ENCODE measurements around the gene ITGB4. TPM values are rescaled to one million over a fixed set of nuclear protein-coding genes. Genes with fewer than 3 reads are reported as not detected.

The ITGB4 gene
- total and polyA plus RNA-seq, 2 of the 13 experiments (the other 11 are each of a cell fraction or from before 2014, with no cell fraction given): 6.9 to 14.5 TPM

DNA sequence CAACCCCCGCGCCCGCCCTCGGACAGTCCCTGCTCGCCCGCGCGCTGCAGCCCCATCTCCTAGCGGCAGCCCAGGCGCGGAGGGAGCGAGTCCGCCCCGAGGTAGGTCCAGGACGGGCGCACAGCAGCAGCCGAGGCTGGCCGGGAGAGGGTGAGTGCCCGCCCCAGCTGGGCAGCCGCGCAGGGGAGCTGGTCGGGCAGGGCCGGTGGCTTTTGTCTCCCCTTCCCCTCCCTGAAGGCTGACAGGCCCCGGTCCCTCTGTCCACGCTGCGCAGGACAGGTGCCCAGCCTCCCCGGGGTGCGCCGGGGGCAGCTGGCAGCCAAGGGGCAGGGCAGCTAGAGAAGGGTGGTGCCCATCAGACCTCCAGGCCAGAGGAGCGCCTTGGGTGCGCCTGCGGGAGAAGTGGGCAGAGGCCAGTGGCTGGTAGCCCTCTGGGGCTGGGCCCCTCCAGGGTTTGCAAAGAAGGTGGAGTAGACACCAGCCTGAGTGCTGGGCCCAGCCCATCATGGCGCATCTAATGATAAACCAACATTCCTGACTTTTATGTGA lies 278 bp downstream of the ITGB4 start:
- in situ Hi-C loops (cut with HindIII; ENCODE audit: extremely low pct_ligation_motif_present, low pct_unique_long_range_greater_than_20kb) (no loop called here), intact Hi-C loops (cut with micrococcal nuclease; ENCODE audit: unreplicated experiment) (no loop called here)
- BruUV-seq (replicated peaks): no TSS peak
- peaks cover 8 to 44% of the 10 kb centered on the region in 2 experiments; a peak in 3 of 5 replicates for H3K27me3 ChIP-seq (ENCODE audit: control insufficient read depth in 1 of 2, insufficient read depth in 2 of 2, low read length in 2 of 2)
- 0 out of 2 replicates have a peak overlapping the region, but pooled peaks have one; percentile 19 for H3K9ac ChIP-seq (ENCODE audit: insufficient read depth, low read depth, low read length)
- no peaks in the 10 kb centered on the region for H3K9me3 ChIP-seq (ENCODE audit: low read length)
- POLR2A ChIA-PET: interaction anchor here (0.7 to 1.9 kb wide), 9 partner anchors 8 to 110 kb away, joined by 3 to 7 read pairs (median 4); partner anchors contain the start of genes GALK1, RECQL5 and SAP30BP
- H2AFZ ChIP-seq (ENCODE audit: low read length): no peak overlapping the region
- no peak for DNase-seq (ENCODE audit: low spot score)
- H3K27ac ChIP-seq (ENCODE audit: extremely low read length, insufficient read depth, low read length): no peak overlapping the region
- 33% methylated on average over 2 of the region's 33 CpGs for WGBS (ENCODE audit: low lambda C conversion rate)
- no peaks in the 10 kb centered on the region for H3K36me3 ChIP-seq (replicated peaks in 1 of 2; ENCODE audit: control insufficient read depth in 1 of 2, insufficient read depth in 2 of 2, low read length in 2 of 2)
- CTCF ChIA-PET (ENCODE audit: low intra/inter-chr PET ratio, low total read pairs): no interaction called here
- H3K4me2 ChIP-seq (ENCODE audit: low read depth, low read length): peak overlapping the region; percentile 98
- H4K20me1 ChIP-seq (ENCODE audit: insufficient read depth, low read length): no peaks in the 10 kb centered on the region
- ATAC-seq: peak; percentile 76
- no peaks in the 10 kb centered on the region for H3K79me2 ChIP-seq (ENCODE audit: insufficient read depth, low read length)
- peaks cover 32% of the 10 kb centered on the region for H3K4me1 ChIP-seq (ENCODE audit: insufficient read depth, low read length)
- H3K4me3 ChIP-seq (replicated peaks in 1 of 3; ENCODE audit: insufficient read depth in 1 of 3, low read depth in 2 of 3, low read length in 3 of 3): peak overlapping the region; percentile 43 to 87 (median 72); a peak in 5 of 6 replicates
- no peak for FAIRE-seq
- TF ChIP-seq TBX2 (CRISPR knock-in tag; IDR thresholded peaks at IDR 0.05; ENCODE audit: borderline replicate concordance) (peak; percentile 23; the same call in 1 of the 2 replicates), HMG20B (CRISPR knock-in tag; conservative IDR thresholded peaks at IDR 0.05) (no peak), AHR (CRISPR knock-in tag; IDR thresholded peaks at IDR 0.05) (0 out of 2 replicates have a peak, but pooled peaks have one; percentile 16), ZFX (CRISPR knock-in tag; IDR thresholded peaks at IDR 0.05; ENCODE audit: low read depth) (no peak), PHF8 (CRISPR knock-in tag; IDR thresholded peaks at IDR 0.05) (peak; percentile 5; the same call in 1 of the 2 replicates), ZNF652 (CRISPR knock-in tag; IDR thresholded peaks at IDR 0.05; ENCODE audit: borderline replicate concordance, low read depth) (no peak), STAT5B (CRISPR knock-in tag; IDR thresholded peaks at IDR 0.05) (no peak), ESRRA (CRISPR knock-in tag; IDR thresholded peaks at IDR 0.05; ENCODE audit: low read depth) (0 out of 2 replicates have a peak, but pooled peaks have one; percentile 31), KDM5B (CRISPR knock-in tag; IDR thresholded peaks at IDR 0.05; ENCODE audit: borderline replicate concordance) (peak; percentile 9; the same call in 1 of the 2 replicates), HIVEP1 (CRISPR knock-in tag; IDR thresholded peaks at IDR 0.05) (0 out of 2 replicates have a peak, but pooled peaks have one; percentile 24), ZNF354B (CRISPR knock-in tag; IDR thresholded peaks at IDR 0.05) (no peak)
- TF ChIP-seq, protein P1, sequence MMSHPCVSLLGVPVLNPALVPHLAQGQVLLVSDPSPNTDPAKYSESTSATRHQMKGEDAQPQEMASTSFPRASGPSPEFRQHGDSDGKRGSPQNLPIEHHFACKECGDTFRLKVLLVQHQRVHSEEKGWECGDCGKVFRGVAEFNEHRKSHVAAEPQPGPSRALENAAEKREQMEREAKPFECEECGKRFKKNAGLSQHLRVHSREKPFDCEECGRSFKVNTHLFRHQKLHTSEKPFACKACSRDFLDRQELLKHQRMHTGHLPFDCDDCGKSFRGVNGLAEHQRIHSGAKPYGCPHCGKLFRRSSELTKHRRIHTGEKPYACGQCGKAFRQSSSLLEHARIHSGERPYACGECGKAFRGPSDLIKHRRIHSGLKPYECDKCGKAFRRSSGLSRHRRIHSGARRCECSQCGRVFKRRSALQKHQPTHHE (CRISPR knock-in tag; IDR thresholded peaks at IDR 0.05; ENCODE audit: borderline replicate concordance): no peak
- TF ChIP-seq, protein P2, sequence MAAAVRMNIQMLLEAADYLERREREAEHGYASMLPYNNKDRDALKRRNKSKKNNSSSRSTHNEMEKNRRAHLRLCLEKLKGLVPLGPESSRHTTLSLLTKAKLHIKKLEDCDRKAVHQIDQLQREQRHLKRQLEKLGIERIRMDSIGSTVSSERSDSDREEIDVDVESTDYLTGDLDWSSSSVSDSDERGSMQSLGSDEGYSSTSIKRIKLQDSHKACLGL (CRISPR knock-in tag; IDR thresholded peaks at IDR 0.05): peak; percentile 16; the same call in 1 of the 2 replicates
- TF ChIP-seq, protein P3, sequence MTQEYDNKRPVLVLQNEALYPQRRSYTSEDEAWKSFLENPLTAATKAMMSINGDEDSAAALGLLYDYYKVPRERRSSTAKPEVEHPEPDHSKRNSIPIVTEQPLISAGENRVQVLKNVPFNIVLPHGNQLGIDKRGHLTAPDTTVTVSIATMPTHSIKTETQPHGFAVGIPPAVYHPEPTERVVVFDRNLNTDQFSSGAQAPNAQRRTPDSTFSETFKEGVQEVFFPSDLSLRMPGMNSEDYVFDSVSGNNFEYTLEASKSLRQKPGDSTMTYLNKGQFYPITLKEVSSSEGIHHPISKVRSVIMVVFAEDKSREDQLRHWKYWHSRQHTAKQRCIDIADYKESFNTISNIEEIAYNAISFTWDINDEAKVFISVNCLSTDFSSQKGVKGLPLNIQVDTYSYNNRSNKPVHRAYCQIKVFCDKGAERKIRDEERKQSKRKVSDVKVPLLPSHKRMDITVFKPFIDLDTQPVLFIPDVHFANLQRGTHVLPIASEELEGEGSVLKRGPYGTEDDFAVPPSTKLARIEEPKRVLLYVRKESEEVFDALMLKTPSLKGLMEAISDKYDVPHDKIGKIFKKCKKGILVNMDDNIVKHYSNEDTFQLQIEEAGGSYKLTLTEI (CRISPR knock-in tag; conservative IDR thresholded peaks at IDR 0.05): no peak
- TF ChIP-seq, protein P4, sequence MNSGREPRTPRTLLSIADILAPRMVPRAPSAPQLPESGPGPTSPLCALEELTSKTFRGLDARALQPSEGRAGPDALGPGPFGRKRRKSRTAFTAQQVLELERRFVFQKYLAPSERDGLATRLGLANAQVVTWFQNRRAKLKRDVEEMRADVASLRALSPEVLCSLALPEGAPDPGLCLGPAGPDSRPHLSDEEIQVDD (CRISPR knock-in tag; IDR thresholded peaks at IDR 0.05; ENCODE audit: borderline replicate concordance): no peak
- TF ChIP-seq, protein P5, sequence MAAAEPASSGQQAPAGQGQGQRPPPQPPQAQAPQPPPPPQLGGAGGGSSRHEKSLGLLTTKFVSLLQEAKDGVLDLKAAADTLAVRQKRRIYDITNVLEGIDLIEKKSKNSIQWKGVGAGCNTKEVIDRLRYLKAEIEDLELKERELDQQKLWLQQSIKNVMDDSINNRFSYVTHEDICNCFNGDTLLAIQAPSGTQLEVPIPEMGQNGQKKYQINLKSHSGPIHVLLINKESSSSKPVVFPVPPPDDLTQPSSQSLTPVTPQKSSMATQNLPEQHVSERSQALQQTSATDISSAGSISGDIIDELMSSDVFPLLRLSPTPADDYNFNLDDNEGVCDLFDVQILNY (CRISPR knock-in tag; conservative IDR thresholded peaks at IDR 0.05): 0 out of 2 replicates have a peak, but pooled peaks have one; percentile 41
